GM06990 (cell line): ENCODE results near the gene DOCK2.

Experiments used
- DNase-seq: peaks from one replicate; pipeline ENCODE4 v3.0.0-alpha.2; 2011; ENCODE audit not compliant: insufficient read length; ENCODE audit errors: extremely low read depth
- H3K27me3 ChIP-seq: replicated peaks from 2 replicates; pipeline ENCODE4 v1.6.0; 2011; ENCODE audit warnings: low read length; ENCODE audit not compliant: control insufficient read depth, insufficient read depth
- H3K36me3 ChIP-seq: 2 replicates; pipeline ENCODE4 v1.5.1; 2011; ENCODE audit warnings: low read length; ENCODE audit not compliant: control insufficient read depth, insufficient read depth
- H3K4me3 ChIP-seq: replicated peaks from 2 replicates; pipeline ENCODE4 v1.5.1; 2011; ENCODE audit warnings: low read depth, mild to moderate bottlenecking, control low read depth, low read length
- CTCF ChIP-seq: IDR thresholded peaks from 2 replicates; pipeline ENCODE4 v1.5.1; 2011; ENCODE audit warnings: low read length, control low read depth, mild to moderate bottlenecking, inconsistent platforms; ENCODE audit not compliant: insufficient read depth, poor library complexity, severe bottlenecking

DOCK2 gene

GRCh38 chr5:169637085-169637548, at the start of gene DOCK2:
Gene DOCK2 (plus strand): TSS chr5:169637275. CDS start chr5:169637327, 52 bp downstream.
- TF ChIP-seq CTCF, result no peak
- Histone ChIP-seq H3K27me3 (no peaks in the 10 kb centered on the region), H3K4me3 (peak within 1 kb of the TSS; percentile 86), H3K36me3 (peaks cover 6% of the 10 kb centered on the region; the same call in 1 of the 2 replicates)
- peak; percentile 89 for DNase-seq

- no peak for DNase-seq
These were observed 46.5 kb upstream of the DOCK2 start for GRCh38 chr5:169590602-169591001.

GRCh38 chr5:169591636-169592035, 45.4 kb upstream of the DOCK2 start:
- no peak for TF ChIP-seq CTCF
- DNase-seq, result no peak
- no peaks in the 10 kb centered on the region for H3K27me3 ChIP-seq
- H3K4me3 ChIP-seq, result no peak overlapping the region
- H3K36me3 ChIP-seq, result peaks cover 1% of the 10 kb centered on the region

More at GRCh38 chr5:169590602-169591001, 46.5 kb upstream of the DOCK2 start:
- H3K4me3 ChIP-seq, result no peak overlapping the region
- peaks cover 1% of the 10 kb centered on the region for H3K36me3 ChIP-seq
- no peaks in the 10 kb centered on the region for H3K27me3 ChIP-seq
- TF ChIP-seq CTCF, result no peak

- peaks cover 1% of the 10 kb centered on the region for H3K36me3 ChIP-seq
- no peaks in the 10 kb centered on the region for H3K27me3 ChIP-seq
These were observed 44.0 kb upstream of the DOCK2 start for GRCh38 chr5:169592937-169593650.

GRCh38 chr5:169595172-169595820, 41.8 kb upstream of the DOCK2 start:
- Histone ChIP-seq H3K4me3 (no peak overlapping the region), H3K36me3 (peaks cover 4% of the 10 kb centered on the region; the same call in 1 of the 2 replicates), H3K27me3 (no peaks in the 10 kb centered on the region)
- TF ChIP-seq CTCF, result no peak
- no peak for DNase-seq

More at GRCh38 chr5:169592937-169593650, 44.0 kb upstream of the DOCK2 start:
- DNase-seq, result no peak
- TF ChIP-seq CTCF, result no peak
- no peak overlapping the region for H3K4me3 ChIP-seq
